ENCODE data around the gene TTC33.

Gene TTC33

DNA sequence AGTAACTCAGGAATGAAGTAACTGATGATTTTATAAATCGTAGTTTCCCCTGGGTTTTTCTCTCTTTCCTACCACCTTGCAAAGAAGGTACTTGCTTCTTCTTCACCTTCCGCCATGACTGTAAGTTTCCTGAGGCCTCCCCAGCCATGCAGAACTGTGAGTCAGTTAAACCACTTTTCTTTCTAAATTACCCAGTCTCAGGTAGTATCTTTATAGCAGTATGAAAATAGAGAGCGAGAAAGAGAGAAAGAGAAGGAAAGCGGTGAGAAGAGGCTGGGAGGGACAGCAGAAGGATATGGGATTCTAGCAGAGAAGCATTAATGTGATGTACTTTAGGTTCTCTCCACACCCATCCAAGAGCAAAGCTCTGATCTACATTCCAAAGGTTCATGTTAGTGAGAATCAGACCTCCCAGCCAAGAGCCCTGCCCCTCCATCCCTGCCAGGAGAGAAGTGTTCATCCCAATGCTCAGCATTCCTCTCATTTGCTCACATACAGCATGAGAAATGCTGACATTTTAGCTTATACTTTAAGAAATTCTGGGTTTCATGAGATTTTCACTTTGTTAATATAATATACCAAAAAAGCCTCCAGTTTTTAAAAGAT lies 261.0 kb downstream of the TTC33 start:
- DNase-seq (ENCODE audit: extremely low read depth, low read depth) = no peak
- TF ChIP-seq, protein P1, sequence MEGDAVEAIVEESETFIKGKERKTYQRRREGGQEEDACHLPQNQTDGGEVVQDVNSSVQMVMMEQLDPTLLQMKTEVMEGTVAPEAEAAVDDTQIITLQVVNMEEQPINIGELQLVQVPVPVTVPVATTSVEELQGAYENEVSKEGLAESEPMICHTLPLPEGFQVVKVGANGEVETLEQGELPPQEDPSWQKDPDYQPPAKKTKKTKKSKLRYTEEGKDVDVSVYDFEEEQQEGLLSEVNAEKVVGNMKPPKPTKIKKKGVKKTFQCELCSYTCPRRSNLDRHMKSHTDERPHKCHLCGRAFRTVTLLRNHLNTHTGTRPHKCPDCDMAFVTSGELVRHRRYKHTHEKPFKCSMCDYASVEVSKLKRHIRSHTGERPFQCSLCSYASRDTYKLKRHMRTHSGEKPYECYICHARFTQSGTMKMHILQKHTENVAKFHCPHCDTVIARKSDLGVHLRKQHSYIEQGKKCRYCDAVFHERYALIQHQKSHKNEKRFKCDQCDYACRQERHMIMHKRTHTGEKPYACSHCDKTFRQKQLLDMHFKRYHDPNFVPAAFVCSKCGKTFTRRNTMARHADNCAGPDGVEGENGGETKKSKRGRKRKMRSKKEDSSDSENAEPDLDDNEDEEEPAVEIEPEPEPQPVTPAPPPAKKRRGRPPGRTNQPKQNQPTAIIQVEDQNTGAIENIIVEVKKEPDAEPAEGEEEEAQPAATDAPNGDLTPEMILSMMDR (IDR thresholded peaks at IDR 0.05; ENCODE audit: low read depth, low read length) = no peak

DNA sequence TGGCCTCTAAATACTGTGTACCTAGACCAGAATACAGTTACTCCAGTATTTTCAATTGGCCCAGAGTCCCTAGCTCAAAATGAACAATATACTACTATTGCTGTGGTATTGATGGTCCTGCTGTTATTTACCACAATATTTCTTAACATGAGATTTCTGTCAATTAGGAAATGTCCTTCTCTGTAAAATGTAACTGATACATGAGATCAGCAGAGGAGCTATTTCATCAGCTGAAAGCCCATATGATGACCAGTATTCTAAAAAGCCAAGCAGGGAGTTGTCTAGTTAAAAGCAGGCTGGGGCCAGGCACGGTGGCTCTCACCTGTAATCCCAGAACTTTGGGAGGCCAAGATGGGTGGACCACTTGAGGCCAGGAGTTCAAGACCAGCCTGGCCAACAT lies 263.7 kb downstream of the TTC33 start:
- TF ChIP-seq, protein P1 (IDR thresholded peaks at IDR 0.05; ENCODE audit: low read depth, low read length) = no peak

DNA sequence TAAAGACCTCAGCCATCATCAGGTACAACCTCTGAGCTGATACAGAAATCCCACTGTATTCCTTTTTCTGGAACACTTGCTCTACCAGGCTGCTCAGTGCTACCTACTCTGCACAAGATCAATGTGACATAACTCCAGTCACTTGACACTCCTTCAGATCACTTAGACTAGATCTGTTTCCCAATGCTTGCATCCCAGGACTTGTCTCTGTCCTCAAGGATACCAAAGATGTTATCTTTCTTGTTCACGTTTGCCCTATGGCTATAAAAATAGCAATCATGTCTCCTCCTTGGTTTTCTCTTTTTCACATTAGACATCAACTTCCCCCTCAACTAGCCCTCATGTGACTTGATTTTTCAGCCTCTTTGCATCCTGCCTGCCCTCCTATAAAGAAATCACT lies 264.1 kb downstream of the TTC33 start:
- DNase-seq (ENCODE audit: extremely low read depth, low read depth) = no peak
- TF ChIP-seq, protein P1 (IDR thresholded peaks at IDR 0.05; ENCODE audit: low read depth, low read length) = no peak

More for the DNA sequence above, 263.7 kb downstream of the TTC33 start:
- no peak for DNase-seq (ENCODE audit: extremely low read depth, low read depth)

DNA sequence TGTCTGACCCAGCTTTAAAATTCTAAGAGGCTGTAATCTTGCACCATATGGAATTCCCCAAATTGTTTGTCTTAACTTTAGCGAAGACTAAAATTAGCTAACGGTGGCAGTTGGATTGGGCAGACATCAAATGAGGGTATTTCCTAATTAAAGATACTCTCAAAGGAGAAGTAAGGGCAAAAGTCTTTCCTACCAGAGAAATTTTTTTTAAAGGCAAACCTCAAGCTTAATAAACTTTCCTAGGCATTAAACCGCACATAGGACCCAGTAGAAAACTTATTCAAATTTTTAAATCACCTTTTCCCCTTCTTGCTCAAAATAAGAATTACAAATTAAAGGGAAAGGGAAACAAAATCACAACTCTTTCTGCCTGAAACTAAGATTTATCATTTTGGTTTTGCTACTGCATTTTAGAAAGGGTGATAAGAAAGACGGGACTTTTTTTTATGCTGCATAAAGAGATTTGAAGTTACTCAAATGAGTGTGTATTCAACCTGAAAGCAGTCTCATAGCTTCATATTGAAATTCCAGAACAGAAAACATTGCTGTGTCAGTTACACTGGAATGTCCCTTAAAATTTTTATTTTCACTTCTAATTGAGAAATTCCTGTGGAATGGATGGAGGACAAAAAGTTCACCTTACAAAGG lies 265.2 kb downstream of the TTC33 start:
- no peak for DNase-seq (ENCODE audit: extremely low read depth, low read depth)
- TF ChIP-seq, protein P1 (IDR thresholded peaks at IDR 0.05; ENCODE audit: low read depth, low read length) = no peak

DNA sequence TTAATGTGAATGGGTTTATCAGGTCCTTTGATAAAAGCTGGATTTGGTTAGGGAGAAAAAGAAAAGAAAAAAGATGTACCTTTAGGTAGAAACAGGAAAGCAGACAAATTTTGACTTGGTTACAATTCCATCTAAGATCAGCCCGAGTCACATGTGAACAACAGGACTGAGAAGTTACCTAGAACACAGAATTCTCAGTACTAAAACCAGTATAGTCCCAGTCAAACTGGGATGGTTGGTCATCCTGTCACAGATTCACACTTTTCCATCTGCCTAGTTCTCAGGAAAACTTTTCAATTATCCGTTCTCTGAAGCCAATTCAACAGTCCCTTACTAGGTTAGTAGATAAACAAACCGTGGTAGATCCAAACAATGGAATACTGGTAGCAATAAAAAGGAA lies 266.3 kb downstream of the TTC33 start:
- TF ChIP-seq, protein P1 (IDR thresholded peaks at IDR 0.05; ENCODE audit: low read depth, low read length) = no peak
- DNase-seq (ENCODE audit: extremely low read depth, low read depth) = no peak

DNA sequence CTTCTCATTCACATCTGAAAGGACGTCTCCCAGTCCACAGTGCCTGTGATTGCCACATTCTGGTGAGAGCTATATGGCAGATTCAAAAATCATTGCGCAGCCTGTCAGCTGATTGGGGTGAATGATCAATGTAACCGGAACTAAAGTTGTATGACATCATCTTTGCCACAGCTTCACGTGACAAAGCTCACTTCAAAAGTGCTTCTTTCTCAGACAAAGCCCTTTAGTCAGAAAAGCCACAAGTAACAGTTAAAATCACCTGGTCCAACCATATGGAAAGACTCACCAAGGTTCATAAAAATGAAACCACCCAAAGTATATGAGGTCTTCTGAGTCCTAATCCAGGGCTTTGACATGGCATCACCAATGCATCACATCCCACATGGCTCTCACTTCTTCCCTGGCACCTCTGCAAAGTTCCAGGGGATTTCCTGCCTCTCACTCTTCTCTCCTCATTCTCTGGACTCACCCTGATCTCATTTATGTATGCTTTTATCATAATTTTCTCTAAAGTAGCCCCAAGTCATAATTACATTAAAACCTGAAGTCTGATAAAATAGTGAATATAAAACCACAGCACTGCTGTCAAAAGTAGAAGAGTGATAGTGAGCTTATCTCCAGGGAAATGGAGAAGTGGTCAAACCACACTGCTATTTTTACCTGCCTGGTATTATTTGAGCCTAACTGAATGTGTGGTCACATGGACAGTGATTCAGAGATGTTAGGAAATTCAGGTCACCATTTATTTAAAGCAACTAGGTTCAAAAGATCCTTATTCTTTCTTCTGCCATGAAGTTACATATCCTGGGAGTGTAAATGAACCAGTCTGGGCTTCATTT lies 269.1 kb downstream of the TTC33 start:
- TF ChIP-seq, protein P1 (IDR thresholded peaks at IDR 0.05; ENCODE audit: low read depth, low read length) = no peak
- DNase-seq (ENCODE audit: extremely low read depth, low read depth) = no peak

All from AG09319 (cell line).